COLO668 (cell line): ENCODE results near the gene DNAH3.
"Not testable (repeated sequence)": the region's sequence is repeated elsewhere in the genome, so short reads cannot be mapped to it uniquely, and the experiment has no call there.

Experiments
- DNase-seq: peaks from one replicate; lab custom pipeline; 2025; ENCODE audit not compliant: unreplicated experiment; lab: John Stamatoyannopoulos, UW

DNAH3 gene

GRCh38 chr16:21009815-21010214 lies 140.8 kb downstream of the DNAH3 start:
- DNase-seq = no peak

GRCh38 chr16:21005008-21005407 lies 145.6 kb downstream of the DNAH3 start:
- no peak for DNase-seq

DNA sequence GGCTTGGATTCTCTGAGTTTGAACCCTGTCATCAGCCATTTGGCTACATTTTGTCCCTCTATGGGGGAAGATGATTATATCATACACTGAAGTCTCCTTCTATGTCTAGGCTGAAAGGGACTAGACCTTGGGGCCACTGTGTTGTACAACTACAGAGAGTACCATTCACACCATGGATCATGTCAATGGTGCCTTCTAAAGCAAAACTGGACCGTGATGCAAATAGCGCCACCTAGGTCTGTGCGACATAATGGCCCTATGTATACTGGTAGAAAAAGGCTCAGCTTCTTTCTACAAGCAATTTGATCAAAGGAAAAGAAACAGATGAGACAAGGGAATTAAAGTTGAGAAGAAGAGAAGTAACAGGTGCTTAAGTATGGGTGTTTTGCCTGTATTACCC lies 149.4 kb downstream of the DNAH3 start:
- DNase-seq = no peak

DNA sequence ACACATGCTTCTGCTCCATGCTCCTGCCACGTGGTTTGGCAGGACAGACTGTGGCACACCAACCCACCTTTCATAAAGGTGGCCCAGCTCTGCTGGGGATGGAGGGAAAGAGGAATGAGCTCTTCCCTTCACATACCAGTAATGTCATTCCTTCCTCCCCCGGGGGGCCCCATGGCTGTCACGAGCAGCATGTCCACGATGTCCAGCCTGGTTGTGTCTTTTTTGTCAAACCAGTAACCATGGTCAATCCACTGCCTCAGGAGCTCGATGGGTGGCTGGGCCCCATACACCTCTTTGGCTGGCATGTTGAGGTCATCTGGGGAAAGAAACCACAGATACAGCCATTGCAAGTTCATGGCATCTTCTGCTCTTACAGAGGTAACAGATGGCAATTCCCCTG lies 153.5 kb downstream of the DNAH3 start:
- no peak for DNase-seq

DNA sequence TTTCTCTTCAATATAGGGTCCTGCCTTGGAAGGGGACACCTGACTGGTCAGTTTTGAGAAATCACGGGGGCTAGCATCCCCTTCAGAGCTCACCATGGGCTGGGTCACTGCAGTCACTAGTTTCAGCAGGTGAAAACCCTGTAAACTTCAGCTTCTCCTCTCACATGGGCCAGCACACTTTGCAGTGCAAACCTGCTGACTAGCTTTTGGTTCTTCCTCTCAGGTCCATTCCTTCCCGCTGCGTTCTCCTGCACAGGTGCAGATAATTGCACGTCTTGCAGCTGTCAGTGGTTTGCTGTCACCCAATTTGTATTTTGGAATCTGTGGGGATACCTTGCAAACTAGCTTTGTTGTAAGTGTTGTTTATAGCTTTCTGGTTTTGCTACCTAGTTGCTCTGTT lies 154.9 kb downstream of the DNAH3 start:
- no peak for DNase-seq

- DNase-seq = not testable (repeated sequence)
These were observed 161.1 kb downstream of the DNAH3 start for GRCh38 chr16:20989496-20990070.

DNA sequence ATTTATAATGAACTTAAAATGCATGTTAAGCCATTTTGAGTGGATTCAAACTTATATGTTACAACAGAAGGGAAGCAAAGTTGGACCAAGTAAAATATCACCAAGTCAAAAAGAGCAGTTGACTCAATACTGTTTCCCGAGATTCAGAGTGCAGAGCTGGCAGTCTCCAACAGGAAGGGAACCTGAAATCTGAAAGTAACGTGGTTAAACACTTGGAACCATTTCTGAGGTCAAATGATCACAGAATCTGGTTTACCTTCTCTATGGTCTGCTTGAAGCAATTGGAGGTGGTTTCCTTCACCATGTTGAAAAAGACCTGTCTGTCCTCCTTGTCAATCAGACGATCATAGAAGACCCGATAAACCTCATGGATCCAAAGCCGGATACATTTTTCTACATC lies 163.6 kb downstream of the DNAH3 start:
- no peak for DNase-seq

DNA sequence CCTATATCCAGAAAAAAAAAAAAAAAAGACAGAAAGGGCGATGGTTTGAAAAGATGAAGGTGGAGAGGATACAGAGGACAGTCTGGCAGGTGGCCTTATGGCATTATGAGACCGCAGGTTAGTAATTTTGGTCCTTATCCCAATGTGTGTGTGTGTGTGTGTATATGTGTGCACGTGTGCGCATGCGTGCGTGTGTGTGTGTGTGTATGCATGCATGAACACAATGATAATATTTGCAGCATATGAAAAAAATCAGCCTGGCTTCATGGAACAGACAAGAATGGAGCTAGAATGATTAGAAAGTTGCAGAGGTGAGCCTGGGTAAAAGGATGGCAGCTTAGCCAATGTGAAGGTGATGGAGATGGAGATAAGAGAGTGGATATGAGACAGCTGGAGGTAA lies 166.6 kb downstream of the DNAH3 start:
- DNase-seq = no peak

- no peak for DNase-seq
These were observed 174.1 kb downstream of the DNAH3 start for GRCh38 chr16:20976576-20976975.

DNA sequence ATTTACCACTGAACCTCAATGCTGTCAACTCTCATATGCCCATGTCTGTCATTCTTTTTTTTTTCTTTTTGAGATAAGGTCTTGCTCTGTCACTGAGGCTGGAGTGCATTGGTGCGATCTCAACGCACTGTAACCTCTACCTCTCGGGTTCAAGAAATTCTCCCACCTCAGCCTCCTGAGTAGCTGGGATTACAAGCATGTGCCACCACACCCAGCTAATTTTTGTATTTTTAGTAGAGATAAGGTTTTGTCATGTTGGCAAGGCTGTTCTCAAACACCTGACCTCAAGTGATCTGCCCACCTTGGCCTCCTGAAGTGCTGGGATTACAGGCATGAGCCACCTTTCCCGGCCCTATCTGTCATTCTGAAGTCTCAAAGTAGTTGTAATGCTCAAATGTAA lies 177.4 kb downstream of the DNAH3 start:
- not testable (repeated sequence) for DNase-seq

DNA sequence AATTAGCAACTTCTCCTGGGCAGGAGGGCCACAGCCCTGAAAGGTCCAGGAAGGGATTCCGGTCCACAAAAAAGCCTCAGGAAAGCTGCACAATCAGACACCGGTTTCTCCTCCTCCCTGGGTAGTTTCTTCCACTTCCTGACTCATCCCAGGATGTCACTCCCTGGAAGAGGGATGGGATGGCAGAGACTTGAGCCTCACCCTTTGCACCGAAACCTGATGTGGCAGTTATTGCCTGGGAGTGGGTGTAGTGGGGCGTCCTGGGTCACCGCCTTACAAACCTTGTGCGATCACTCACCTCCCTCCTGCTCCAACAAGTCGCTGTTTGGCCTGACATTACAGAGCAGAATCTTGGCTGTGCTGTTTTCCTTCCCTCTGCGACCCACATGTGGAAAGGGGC lies 179.2 kb downstream of the DNAH3 start:
- DNase-seq = no peak

- DNase-seq = no peak
These were observed 181.3 kb downstream of the DNAH3 start for GRCh38 chr16:20969386-20969785.

DNA sequence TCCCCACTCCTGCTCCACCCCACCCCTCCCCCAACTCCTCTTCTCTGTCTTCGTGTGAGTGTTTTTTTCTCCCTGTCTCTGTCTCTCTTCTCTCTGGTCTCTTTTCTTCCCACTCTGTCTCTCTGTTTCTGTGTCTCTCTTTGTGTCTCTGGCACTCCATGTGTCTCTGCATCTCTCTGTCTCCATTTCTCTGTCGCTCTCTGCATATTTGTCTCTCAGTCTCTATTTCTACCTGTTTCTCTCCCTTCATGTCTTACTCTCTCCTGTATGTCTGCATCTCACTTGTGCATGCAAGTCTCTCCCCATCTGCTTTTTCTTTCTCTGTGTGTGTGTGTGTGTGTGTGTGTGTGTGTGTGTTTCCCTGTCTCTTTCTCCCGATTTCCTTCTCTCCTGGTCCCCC lies 181.9 kb downstream of the DNAH3 start:
- no peak for DNase-seq

GRCh38 chr16:20960899-20961298 lies 189.7 kb downstream of the DNAH3 start:
- no peak for DNase-seq

DNA sequence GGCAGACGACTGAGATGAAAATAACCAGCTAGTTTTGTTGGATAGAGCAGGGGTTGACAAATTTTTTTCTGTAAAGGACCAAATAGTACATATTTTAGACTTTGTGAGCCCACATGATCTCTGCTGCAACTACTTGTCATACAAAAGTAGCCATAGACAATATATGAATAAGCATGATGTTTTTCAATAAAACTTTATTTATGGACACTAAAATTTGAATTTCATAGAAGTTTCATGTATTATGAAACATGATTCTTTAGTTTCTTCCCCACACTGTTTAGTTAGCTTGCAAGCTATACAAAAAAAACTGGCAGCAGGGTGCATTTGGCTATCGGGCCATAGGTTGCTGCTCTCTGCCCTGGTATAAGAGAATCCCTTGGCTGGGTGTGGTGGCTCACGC lies 193.5 kb downstream of the DNAH3 start:
- no peak for DNase-seq

- no peak for DNase-seq
These were observed 194.3 kb downstream of the DNAH3 start for GRCh38 chr16:20956319-20956718.

DNA sequence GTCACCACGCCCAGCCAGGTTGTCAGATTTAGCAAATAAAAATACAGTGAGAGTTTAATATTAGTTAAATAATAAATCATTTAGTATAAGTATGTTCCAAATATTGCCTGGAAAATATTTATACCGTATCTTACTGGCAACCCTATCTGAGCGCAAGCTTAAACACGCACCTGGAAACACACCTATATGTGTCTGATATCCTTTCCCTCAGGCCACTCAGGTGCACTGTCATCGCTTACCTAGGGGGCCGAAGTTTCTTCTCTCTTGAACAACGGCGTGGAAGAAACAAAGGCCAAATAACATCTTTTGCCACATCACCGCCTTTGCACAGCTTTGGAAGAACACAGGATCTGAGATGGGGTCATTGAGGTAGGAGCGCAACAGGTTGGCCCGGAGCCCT lies 196.1 kb downstream of the DNAH3 start:
- no peak for DNase-seq

- DNase-seq = no peak
These were observed 198.3 kb downstream of the DNAH3 start for GRCh38 chr16:20952139-20952920.

- DNase-seq = no peak
These were observed 200.4 kb downstream of the DNAH3 start for GRCh38 chr16:20950294-20950693.

- no peak for DNase-seq
These were observed 201.0 kb downstream of the DNAH3 start for GRCh38 chr16:20949660-20950059.

DNA sequence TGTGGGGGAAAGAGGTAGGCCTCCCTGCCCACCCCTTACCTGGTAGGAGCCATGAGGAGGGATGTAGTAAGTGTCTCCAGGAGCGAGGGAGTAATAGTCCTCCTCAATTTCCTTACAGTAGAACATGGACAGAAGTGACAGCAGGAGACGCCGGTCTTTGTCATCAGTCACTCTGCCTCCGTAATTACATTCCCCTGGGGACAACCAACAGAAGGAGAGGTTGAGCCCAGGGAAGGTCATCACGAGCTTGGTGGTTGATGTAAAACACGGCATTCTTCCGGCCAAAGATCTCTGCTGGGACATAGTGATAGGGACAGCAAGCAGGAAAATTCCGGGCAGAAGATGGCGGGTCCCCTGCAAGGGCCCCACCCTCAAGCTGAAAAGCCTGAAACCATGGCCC lies 202.2 kb downstream of the DNAH3 start:
- DNase-seq = no peak

DNA sequence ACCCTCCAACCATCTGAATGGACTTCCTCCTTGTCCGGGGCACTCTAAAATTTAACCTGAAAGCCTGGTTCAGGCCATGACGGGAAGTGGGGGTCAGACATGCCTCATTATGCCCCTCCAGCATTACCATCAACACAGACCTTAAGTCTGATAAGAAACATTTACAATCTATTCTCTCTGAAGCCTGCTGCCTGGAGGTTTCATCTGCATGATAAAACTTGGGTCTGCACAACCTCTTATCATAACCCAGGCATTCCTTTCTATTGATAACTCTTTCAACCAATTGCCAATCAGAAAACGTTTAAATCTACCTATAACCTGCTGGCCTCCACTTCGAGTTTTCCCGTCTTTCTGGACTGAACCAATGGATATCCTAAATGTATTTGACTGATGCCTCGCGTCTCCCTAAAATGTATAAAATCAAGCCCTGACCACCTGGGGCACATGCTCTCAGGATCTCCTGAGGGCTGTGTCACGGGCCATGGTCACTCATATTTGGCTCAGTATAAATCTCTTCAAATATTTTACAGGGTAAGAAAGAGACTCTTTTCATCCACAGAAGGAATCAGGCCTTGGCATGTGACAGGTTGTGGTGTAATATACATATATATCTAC lies 204.5 kb downstream of the DNAH3 start:
- DNase-seq = no peak

GRCh38 chr16:20945575-20945875 lies 205.1 kb downstream of the DNAH3 start:
- not testable (repeated sequence) for DNase-seq
